ENCODE data around the gene MTMR10. TPM values are rescaled to one million over a fixed set of nuclear protein-coding genes. Genes with fewer than 3 reads are reported as not detected.

The MTMR10 gene
- total and polyA plus RNA-seq, 2 of the 4 experiments (the other 2 are of a cell fraction) = 11.2 to 13.8 TPM

GRCh38 chr15:30928076-30928475 lies 63.4 kb downstream of the MTMR10 start:
- Histone ChIP-seq H3K9me3 (ENCODE audit: control insufficient read depth, insufficient read depth, low read length) (no peaks in the 10 kb centered on the region), H4K5ac (ENCODE audit: low read depth, low read length) (no peak overlapping the region), H3K4ac (ENCODE audit: low read depth, low read length) (no peak overlapping the region), H2BK120ac (ENCODE audit: low read depth, low read length) (no peak overlapping the region), H3K23ac (ENCODE audit: low read depth, low read length) (no peak overlapping the region), H3K56ac (ENCODE audit: extremely low read depth, insufficient read depth, low read length) (no peak overlapping the region), H3K36me3 (ENCODE audit: control insufficient read depth, insufficient read depth, low read length) (peaks cover 48% of the 10 kb centered on the region), H4K91ac (ENCODE audit: insufficient read depth, low read depth, low read length) (no peak overlapping the region), H3K4me1 (ENCODE audit: control insufficient read depth, insufficient read depth, low read length) (peaks cover 19% of the 10 kb centered on the region), H2AFZ (replicated peaks; ENCODE audit: low read length, poor library complexity) (no peak overlapping the region), H2BK15ac (ENCODE audit: low read depth, low read length) (no peak overlapping the region), H2AK9ac (replicated peaks; ENCODE audit: low read depth, low read length, poor library complexity) (no peak overlapping the region), H3K27me3 (ENCODE audit: control insufficient read depth, insufficient read depth, low read length) (no peaks in the 10 kb centered on the region; the same call in 1 of the 2 replicates), H2AK5ac (ENCODE audit: low read depth, low read length) (peak overlapping the region; percentile 36; the same call in 1 of the 2 replicates), H3K79me1 (ENCODE audit: low read depth in 1 of 2, low read length in 2 of 2) (no peaks in the 10 kb centered on the region), H3K9ac (ENCODE audit: low read depth, low read length) (no peak overlapping the region), H3K4me2 (ENCODE audit: low read depth, low read length) (no peak overlapping the region), H2BK20ac (ENCODE audit: low read depth, low read length) (no peak overlapping the region), H4K20me1 (ENCODE audit: insufficient read depth, low read length) (peaks cover 40% of the 10 kb centered on the region; the same call in 1 of the 2 replicates), H2BK5ac (ENCODE audit: low read depth, low read length, poor library complexity, severe bottlenecking) (no peak overlapping the region), H3K4me3 (ENCODE audit: insufficient read depth, low read depth, low read length) (no peak overlapping the region), H4K8ac (ENCODE audit: low read depth in 2 of 2, low read length in 2 of 2) (no peak overlapping the region), H3K18ac (ENCODE audit: low read depth, low read length) (no peak overlapping the region), H3K27ac (ENCODE audit: insufficient read depth, low read length) (no peak overlapping the region), H3K14ac (replicated peaks; ENCODE audit: low read depth, low read length) (no peak overlapping the region), H3K9me1 (ENCODE audit: insufficient read depth, low read length) (peaks cover 25% of the 10 kb centered on the region)
- ChIA-PET CTCF (no interaction called here), POLR2A (ENCODE audit: unreplicated experiment) (no interaction called here)
- peak; percentile 78 for ATAC-seq (ENCODE audit: low read depth)
- DNase-seq = peak; percentile 61
- in situ Hi-C loops (cut with MboI; ENCODE audit: low sequenced_read_pairs) = no loop called here
- intact Hi-C loops (cut with micrococcal nuclease) = loop anchor here (2.0 kb wide), 1 partner anchor 63 kb away; the partner anchor contains the start of gene MTMR10
- 93% methylated on average over 3 of the region's 5 CpGs; no CpG with 5 or more reads in 1 of the 2 experiments for WGBS, 2 experiments (ENCODE audit: extremely low coverage in 2 of 2, insufficient read length in 1 of 2)
- dilution Hi-C loops (cut with HindIII; ENCODE audit: low sequenced_read_pairs, unreplicated experiment) = no loop called here
- BruUV-seq (replicated peaks) = no TSS peak
- no peak for TF ChIP-seq MAFK (IDR thresholded peaks at IDR 0.05; ENCODE audit: low read depth, low read length)
- peak; percentile 38; the same call in 1 of the 2 replicates for TF ChIP-seq FOS (IDR thresholded peaks at IDR 0.05; ENCODE audit: low read depth, low read length)
